Neural crest cell (in vitro differentiated cells): ENCODE results near the gene NELFE. TPM values are rescaled to one million over a fixed set of nuclear protein-coding genes. Genes with fewer than 3 reads are reported as not detected.
"Not testable (repeated sequence)": the region's sequence is repeated elsewhere in the genome, so short reads cannot be mapped to it uniquely, and the experiment has no call there.

Experiments
- DNase-seq: peaks from one replicate; pipeline ENCODE4 v3.0.0; 2021; ENCODE audit warnings: low read depth, mixed read lengths, low spot score
- H3K27ac Mint-ChIP-seq: one replicate; pipeline ENCODE4 v1.8.0; 2021; ENCODE audit warnings: mild to moderate bottlenecking, mixed read lengths; ENCODE audit not compliant: unreplicated experiment
- H3K27me3 Mint-ChIP-seq: 2 replicates; pipeline ENCODE4 v1.8.0; 2021; ENCODE audit warnings: low read depth, mild to moderate bottlenecking, mixed read lengths
- H3K36me3 Mint-ChIP-seq: 2 replicates; pipeline ENCODE4 v1.8.0; 2021; ENCODE audit warnings: low read depth, mild to moderate bottlenecking, mixed read lengths
- H3K4me1 Mint-ChIP-seq: 2 replicates; pipeline ENCODE4 v1.8.0; 2021; ENCODE audit warnings: mixed read lengths
- H3K4me3 Mint-ChIP-seq: one replicate; pipeline ENCODE4 v1.8.0; 2021; ENCODE audit warnings: mild to moderate bottlenecking, mixed read lengths
- H3K9me3 Mint-ChIP-seq: 2 replicates; pipeline ENCODE4 v1.8.0; 2021; ENCODE audit warnings: mixed read lengths
- total RNA-seq: library from RNA; stranded (reverse); gene quantifications from 2 replicates; pipeline ENCODE4 v1.2.1, GENCODE V29; 2021
- TF ChIP-seq, protein P1 (sequence below): fragments of 200-600 bp; sonication (generic); conservative IDR thresholded peaks from 2 replicates; pipeline ENCODE4 v1.5.0; 2021; ENCODE audit warnings: antibody characterized with exemption, mild to moderate bottlenecking

NELFE gene
- total RNA-seq, 1 donor from 2014 or later, result 86.1 TPM

- not testable (repeated sequence) for H3K4me3 Mint-ChIP-seq, H3K36me3 Mint-ChIP-seq, H3K27ac Mint-ChIP-seq, H3K4me1 Mint-ChIP-seq, H3K27me3 Mint-ChIP-seq, DNase-seq, H3K9me3 Mint-ChIP-seq
Measured at GRCh38 chr6:31989363-31989762, 30.6 kb upstream of the NELFE start.

DNA sequence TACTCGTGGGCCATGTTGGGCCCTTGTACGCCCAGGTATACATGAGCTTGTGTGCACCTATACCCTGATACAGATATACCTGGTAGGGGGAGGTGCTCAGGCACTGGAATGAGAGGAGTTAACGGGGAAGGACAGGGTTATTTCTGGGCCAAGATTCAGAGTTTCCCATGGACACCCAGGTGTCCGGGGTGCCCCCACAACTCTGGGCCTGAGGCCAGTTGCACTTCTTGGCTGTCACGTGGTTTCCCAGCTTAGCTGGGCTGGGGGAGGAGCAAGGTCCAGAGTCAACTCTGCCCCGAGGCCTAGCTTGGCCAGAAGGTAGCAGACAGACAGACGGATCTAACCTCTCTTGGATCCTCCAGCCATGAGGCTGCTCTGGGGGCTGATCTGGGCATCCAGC, 23.0 kb upstream of the NELFE start, which contains the start of gene C4A:
C4A (plus strand) TSS at position 314 of the 400 bp plus-strand sequence; CDS start at position 365, 51 bp downstream.
- H3K27ac Mint-ChIP-seq, H3K4me3 Mint-ChIP-seq, H3K4me1 Mint-ChIP-seq, H3K36me3 Mint-ChIP-seq, H3K27me3 Mint-ChIP-seq, H3K9me3 Mint-ChIP-seq, DNase-seq: not testable (repeated sequence)

GRCh38 chr6:31980998-31981397, 22.2 kb upstream of the NELFE start:
- not testable (repeated sequence) for H3K27ac Mint-ChIP-seq, H3K27me3 Mint-ChIP-seq, H3K4me1 Mint-ChIP-seq

DNA sequence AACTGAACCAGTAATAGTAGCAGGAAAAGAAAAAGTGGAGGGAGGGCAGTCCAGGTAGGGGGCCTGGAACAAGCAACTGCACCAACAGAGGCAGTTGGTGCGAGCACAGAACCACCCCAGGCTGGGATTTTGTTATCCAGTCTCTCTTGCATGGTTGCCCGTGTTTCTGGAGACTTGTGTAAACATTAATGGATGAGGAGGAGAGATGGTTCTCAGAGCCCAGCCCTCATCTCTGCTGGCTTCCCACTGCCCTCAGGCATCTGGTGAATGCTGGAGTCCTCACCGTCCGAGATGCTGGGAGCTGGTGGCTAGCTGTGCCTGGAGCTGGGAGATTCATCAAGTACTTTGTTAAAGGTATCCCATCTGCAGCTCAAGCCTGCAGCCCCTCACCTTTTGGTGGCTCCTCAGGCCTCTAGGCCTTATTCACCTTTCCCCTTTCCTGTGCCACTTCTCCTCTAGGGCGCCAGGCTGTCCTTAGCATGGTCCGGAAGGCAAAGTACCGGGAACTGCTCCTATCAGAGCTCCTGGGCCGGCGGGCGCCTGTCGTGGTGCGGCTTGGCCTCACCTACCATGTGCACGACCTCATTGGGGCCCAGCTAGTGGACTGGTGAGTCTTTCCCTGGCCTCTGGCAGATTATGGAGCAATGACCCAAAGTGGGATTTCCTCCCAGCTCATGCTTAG, 21.6 kb upstream of the NELFE start:
- H3K4me1 Mint-ChIP-seq, H3K9me3 Mint-ChIP-seq, H3K36me3 Mint-ChIP-seq, DNase-seq, H3K27me3 Mint-ChIP-seq, H3K4me3 Mint-ChIP-seq: not testable (repeated sequence)
- H3K27ac Mint-ChIP-seq, result peak overlapping the region; percentile 78

More at GRCh38 chr6:31980998-31981397, 22.2 kb upstream of the NELFE start:
- not testable (repeated sequence) for H3K9me3 Mint-ChIP-seq, DNase-seq, H3K36me3 Mint-ChIP-seq, H3K4me3 Mint-ChIP-seq

DNA sequence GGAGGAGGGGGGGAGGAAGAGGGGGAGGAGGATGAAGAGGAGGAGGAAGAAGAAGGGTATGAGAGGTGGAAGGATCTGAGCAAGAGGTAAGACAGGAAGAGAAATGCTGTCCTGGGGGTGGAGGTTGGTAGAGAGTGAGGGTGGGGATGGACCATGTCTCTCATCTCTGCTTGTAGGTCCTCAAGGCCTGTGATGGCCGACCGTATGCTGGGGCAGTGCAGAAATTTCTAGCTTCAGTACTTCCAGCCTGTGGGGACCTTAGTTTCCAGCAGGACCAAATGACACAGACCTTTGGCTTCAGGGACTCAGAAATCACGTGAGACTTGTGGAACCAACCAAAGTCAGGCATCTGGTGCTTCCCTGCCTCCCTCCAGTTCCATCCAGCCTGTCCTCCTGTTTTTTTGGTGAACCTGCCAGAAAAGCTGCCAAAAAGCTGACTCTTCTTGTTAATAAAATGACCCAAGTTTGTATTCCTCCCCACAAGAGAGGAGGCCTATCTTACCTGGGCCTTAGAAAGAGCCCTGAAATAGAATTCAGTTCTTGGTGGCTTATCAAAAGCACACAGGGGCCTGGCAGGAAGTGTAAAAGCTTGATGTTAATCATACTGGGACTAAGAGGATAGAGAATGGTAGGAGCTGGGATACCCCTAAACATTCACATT, 20.6 kb upstream of the NELFE start:
- Mint-ChIP-seq H3K4me3 (no peak overlapping the region), H3K27ac (no peak overlapping the region), H3K36me3 (peaks cover 7% of the 10 kb centered on the region), H3K4me1 (no peaks in the 10 kb centered on the region), H3K9me3 (no peaks in the 10 kb centered on the region), H3K27me3 (no peaks in the 10 kb centered on the region)
- DNase-seq, result no peak
- TF ChIP-seq, protein P1, sequence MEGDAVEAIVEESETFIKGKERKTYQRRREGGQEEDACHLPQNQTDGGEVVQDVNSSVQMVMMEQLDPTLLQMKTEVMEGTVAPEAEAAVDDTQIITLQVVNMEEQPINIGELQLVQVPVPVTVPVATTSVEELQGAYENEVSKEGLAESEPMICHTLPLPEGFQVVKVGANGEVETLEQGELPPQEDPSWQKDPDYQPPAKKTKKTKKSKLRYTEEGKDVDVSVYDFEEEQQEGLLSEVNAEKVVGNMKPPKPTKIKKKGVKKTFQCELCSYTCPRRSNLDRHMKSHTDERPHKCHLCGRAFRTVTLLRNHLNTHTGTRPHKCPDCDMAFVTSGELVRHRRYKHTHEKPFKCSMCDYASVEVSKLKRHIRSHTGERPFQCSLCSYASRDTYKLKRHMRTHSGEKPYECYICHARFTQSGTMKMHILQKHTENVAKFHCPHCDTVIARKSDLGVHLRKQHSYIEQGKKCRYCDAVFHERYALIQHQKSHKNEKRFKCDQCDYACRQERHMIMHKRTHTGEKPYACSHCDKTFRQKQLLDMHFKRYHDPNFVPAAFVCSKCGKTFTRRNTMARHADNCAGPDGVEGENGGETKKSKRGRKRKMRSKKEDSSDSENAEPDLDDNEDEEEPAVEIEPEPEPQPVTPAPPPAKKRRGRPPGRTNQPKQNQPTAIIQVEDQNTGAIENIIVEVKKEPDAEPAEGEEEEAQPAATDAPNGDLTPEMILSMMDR, result no peak

GRCh38 chr6:31978831-31979230, 20.1 kb upstream of the NELFE start:
- peaks cover under 1% of the 10 kb centered on the region for H3K4me1 Mint-ChIP-seq
- TF ChIP-seq, protein P1, result no peak
- H3K27ac Mint-ChIP-seq, result no peak overlapping the region
- H3K27me3 Mint-ChIP-seq, result no peaks in the 10 kb centered on the region
- H3K36me3 Mint-ChIP-seq, result peaks cover 10% of the 10 kb centered on the region
- no peaks in the 10 kb centered on the region for H3K9me3 Mint-ChIP-seq
- no peak overlapping the region for H3K4me3 Mint-ChIP-seq
- DNase-seq, result no peak

GRCh38 chr6:31977816-31978431, 19.2 kb upstream of the NELFE start:
- Mint-ChIP-seq H3K27ac (no peak overlapping the region), H3K36me3 (peaks cover 16% of the 10 kb centered on the region), H3K27me3 (no peaks in the 10 kb centered on the region), H3K4me1 (peaks cover 10% of the 10 kb centered on the region), H3K4me3 (no peak overlapping the region), H3K9me3 (no peaks in the 10 kb centered on the region)
- no peak for DNase-seq
- TF ChIP-seq, protein P1, result no peak

DNA sequence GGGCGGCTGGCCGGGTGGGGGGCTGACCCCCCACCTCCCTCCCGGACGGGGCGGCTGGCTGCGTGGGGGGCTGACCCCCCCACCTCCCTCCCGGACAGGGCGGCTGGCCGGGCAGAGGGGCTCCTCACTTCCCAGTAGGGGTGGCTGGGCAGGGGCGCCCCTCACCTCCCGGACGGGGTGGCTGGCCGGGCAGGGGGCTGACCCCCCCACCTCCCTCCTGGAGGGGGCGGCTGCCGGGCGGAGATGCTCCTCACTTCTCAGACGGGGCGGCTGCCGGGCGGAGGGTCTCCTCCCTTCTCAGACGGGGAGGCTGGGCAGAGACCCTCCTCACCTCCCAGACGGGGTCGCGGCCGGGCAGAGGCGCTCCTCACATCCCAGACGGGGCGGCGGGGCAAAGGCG, 17.3 kb upstream of the NELFE start:
- not testable (repeated sequence) for H3K27me3 Mint-ChIP-seq, H3K9me3 Mint-ChIP-seq, H3K27ac Mint-ChIP-seq, DNase-seq, H3K4me3 Mint-ChIP-seq
- H3K36me3 Mint-ChIP-seq, result peaks cover 20% of the 10 kb centered on the region
- H3K4me1 Mint-ChIP-seq, result peaks cover 25% of the 10 kb centered on the region
